ENCODE data around the gene GOLGA6A.

GOLGA6A gene

DNA sequence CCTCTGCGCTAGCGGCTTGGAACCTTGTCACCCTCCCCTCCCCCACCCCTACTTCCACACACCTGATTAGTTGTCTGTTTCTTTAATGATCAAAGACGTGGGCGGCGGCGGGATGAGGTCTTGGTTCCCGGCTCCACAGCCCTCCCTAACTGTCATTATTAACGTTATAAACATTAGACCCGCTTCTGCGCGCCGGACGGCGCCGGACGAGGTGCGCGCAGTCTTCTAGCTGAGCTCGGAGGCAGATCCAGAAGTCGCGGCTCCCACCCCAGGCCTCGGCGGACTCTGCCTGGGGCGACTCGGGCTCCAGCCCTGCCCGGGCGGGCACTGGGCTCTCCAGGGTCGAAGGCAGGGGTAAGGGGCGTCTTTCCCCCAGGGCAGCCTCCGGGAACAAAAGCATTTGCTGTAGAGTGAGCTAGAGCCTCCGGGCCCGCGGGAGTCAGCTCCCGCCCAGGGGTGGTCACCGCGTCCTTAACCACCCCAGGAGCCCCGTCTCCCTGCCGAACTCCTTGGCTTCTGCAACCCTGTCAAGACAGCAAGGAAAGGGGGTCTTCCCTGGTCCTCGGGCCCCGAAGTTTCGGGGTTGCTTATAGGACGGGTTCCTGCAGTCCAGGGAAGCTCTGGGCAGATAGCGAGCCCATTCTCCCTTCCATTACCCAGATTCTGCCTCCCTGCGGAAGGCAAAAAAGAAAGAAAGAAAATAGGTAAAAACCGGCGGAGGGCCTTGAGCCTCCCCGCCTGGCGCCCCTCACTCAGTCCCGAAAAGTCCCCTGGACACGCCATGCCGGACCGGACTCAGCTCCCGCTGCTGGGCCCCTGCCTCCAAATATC lies 45.8 kb upstream of the GOLGA6A start:
- TF ChIP-seq, protein P1, sequence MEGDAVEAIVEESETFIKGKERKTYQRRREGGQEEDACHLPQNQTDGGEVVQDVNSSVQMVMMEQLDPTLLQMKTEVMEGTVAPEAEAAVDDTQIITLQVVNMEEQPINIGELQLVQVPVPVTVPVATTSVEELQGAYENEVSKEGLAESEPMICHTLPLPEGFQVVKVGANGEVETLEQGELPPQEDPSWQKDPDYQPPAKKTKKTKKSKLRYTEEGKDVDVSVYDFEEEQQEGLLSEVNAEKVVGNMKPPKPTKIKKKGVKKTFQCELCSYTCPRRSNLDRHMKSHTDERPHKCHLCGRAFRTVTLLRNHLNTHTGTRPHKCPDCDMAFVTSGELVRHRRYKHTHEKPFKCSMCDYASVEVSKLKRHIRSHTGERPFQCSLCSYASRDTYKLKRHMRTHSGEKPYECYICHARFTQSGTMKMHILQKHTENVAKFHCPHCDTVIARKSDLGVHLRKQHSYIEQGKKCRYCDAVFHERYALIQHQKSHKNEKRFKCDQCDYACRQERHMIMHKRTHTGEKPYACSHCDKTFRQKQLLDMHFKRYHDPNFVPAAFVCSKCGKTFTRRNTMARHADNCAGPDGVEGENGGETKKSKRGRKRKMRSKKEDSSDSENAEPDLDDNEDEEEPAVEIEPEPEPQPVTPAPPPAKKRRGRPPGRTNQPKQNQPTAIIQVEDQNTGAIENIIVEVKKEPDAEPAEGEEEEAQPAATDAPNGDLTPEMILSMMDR (IDR thresholded peaks at IDR 0.05; ENCODE audit: low read depth, low read length): no peak
- peak overlapping the region; percentile 40 to 46 for H3K4me3 ChIP-seq (replicated peaks in 1 of 2; ENCODE audit: low read depth in 2 of 2, low read length in 2 of 2)
- peak; percentile 29 to 41 for DNase-seq (ENCODE audit: low read depth in 2 of 2)

DNA sequence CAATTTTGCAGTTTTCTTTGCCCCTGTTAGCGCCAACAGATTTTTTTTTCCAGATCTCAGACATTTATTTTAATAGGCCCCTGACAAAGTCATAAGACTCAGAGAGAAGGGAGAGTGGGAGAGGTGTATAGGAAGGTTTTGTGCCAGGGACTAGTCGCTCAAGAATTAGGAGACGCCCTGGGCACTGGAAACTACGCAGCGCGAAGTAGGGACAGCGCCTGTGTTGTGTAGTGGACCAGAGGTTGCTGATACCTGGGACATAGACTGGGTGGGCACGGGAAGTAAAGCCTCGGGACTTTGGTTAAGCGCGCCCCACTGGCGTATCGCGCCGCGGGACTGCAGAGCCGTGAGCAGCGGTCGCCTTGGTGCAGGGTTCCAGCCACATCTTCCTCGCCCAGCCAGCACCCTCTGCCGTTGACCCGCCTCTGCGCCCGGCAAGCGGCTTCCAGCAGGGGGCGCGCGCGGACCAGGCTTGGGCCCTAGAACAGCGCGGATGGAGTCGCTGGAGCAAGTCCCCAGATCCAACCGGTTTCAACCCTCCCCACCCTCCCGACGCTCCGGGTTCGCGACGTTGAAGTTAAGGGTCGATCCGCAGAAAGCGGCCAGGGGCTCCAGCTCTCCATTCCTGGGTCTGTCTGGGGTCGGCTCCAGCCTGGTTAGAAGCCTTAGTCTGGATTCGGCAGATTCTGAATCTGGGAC lies 45.1 kb upstream of the GOLGA6A start:
- TF ChIP-seq, protein P1 (IDR thresholded peaks at IDR 0.05; ENCODE audit: low read depth, low read length): peak; percentile 96
- DNase-seq (ENCODE audit: low read depth in 2 of 2): peak; percentile 85 to 90
- H3K4me3 ChIP-seq (replicated peaks in 1 of 2; ENCODE audit: low read depth in 2 of 2, low read length in 2 of 2): peak overlapping the region; percentile 40 to 46

DNA sequence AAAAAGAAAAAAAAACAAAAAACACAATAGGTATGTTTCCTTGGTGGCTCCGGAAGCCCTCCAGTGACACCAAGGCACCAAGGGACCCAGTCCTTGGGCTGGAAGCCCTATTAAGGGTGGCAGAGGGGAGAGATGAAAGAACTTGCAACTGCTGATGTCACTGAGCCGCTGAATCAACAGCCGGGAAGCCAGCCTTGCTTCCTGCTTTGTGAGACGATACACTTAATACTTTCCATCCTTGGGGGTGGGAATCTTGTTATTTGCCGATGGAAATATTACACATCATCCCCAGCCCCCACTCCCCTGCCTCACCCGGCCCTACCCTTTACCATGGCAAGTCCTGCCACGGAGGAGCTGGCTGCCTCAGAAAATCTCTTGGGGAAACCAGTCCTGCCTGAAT lies 42.4 kb upstream of the GOLGA6A start:
- TF ChIP-seq, protein P1 (IDR thresholded peaks at IDR 0.05; ENCODE audit: low read depth, low read length): no peak
- DNase-seq (ENCODE audit: low read depth in 2 of 2): no peak
- no peak overlapping the region for H3K4me3 ChIP-seq (replicated peaks in 1 of 2; ENCODE audit: low read depth in 2 of 2, low read length in 2 of 2)

DNA sequence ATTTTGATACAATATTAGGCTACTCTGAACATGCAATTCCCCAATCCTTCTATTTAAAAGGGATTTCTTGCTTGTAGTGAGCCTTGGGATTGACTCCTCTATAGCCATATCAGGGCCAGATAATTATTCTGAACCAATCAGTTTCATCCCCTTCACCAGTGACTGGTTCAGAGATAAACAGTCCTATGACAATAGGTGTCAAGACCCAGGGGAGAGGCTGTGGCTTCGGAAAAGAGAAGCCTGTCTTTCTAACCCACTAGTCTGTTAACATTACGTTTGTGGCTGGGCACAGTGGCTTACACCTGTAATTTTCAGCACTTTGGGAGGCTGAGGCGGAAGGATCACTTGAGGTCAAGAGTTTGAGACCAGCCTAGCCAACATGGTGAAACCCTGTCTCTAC lies 41.8 kb upstream of the GOLGA6A start:
- no peak overlapping the region for H3K4me3 ChIP-seq (replicated peaks in 1 of 2; ENCODE audit: low read depth in 2 of 2, low read length in 2 of 2)

DNA sequence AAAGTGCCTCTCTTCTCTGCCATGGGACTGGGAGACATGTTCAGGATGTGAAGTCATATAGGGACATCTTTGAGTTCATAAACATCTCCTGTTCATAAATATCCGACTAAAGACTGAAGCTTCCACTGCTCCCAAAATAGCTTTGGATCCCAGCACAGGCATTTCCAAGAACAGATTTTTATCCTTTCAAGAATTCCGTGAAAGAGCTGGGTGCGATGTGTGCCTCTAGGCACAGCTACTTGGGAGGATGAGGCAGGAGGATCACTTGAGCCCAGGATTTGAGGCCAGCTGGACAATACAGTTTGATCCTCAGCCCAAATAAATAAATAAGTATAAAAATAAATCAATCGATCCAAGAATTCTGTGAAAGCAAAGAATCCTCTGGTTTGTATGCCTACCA lies 41.3 kb upstream of the GOLGA6A start:
- TF ChIP-seq, protein P1 (IDR thresholded peaks at IDR 0.05; ENCODE audit: low read depth, low read length): no peak
- no peak overlapping the region for H3K4me3 ChIP-seq (replicated peaks in 1 of 2; ENCODE audit: low read depth in 2 of 2, low read length in 2 of 2)

More for the DNA sequence above, 41.8 kb upstream of the GOLGA6A start:
- DNase-seq (ENCODE audit: low read depth in 2 of 2): no peak
- TF ChIP-seq, protein P1 (IDR thresholded peaks at IDR 0.05; ENCODE audit: low read depth, low read length): no peak

DNA sequence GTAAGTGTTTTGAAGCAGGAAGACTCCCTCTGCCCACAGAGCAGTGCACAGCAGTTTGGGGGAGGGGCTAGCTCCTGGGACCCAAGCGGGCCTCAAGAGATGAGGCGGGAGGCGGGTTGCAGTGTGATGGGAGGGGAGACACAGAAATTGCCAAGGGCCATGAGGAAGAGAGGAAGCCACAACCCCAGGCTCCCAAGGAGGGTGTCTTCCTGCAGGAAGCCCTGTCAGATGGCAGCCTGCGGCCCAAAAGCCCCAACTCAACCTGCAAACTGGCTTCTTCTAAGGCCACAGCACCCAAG lies 40.7 kb upstream of the GOLGA6A start:
- TF ChIP-seq, protein P1 (IDR thresholded peaks at IDR 0.05; ENCODE audit: low read depth, low read length): no peak
- no peak overlapping the region for H3K4me3 ChIP-seq (replicated peaks in 1 of 2; ENCODE audit: low read depth in 2 of 2, low read length in 2 of 2)
- DNase-seq (ENCODE audit: low read depth in 2 of 2): no peak

More for the DNA sequence above, 41.3 kb upstream of the GOLGA6A start:
- DNase-seq (ENCODE audit: low read depth in 2 of 2): no peak

All from cardiac fibroblast (primary cell).